IgD-negative memory B cell (primary cell): Measurements from ENCODE around the gene RNF180. TPM values are rescaled to one million over a fixed set of nuclear protein-coding genes. Genes with fewer than 3 reads are reported as not detected.
"Not testable (repeated sequence)": the region's sequence is repeated elsewhere in the genome, so short reads cannot be mapped to it uniquely, and the experiment has no call there.

Source experiments
- H3K27ac Mint-ChIP-seq, 3 donors: one replicate each; pipeline ENCODE4 v1.8.0; 2020 to 2022; ENCODE audit warnings: mild to moderate bottlenecking in 3 of 3, mixed read lengths in 3 of 3, moderate library complexity in 1 of 3
- H3K27me3 Mint-ChIP-seq: one replicate; pipeline ENCODE4 v1.8.0; 2021; ENCODE audit warnings: mixed read lengths
- H3K36me3 Mint-ChIP-seq: one replicate; pipeline ENCODE4 v1.8.0; 2020; ENCODE audit warnings: mild to moderate bottlenecking, mixed read lengths
- H3K4me1 Mint-ChIP-seq, 3 donors: one replicate each; pipeline ENCODE4 v1.8.0; 2020 to 2022; ENCODE audit warnings: mixed read lengths in 3 of 3, mild to moderate bottlenecking in 1 of 3
- H3K4me3 Mint-ChIP-seq, 4 donors: one replicate each; pipeline ENCODE4 v1.8.0; 2020 to 2022; ENCODE audit warnings: mild to moderate bottlenecking in 4 of 4, mixed read lengths in 4 of 4, moderate library complexity in 3 of 4
- H3K9me3 Mint-ChIP-seq, 3 donors: one replicate each; pipeline ENCODE4 v1.8.0; 2020 to 2021; ENCODE audit warnings: mixed read lengths in 3 of 3, mild to moderate bottlenecking in 1 of 3
- polyA plus RNA-seq: library from polyadenylated mRNA; unstranded; fragments of 300-500 nt; fragmentation: Illumina TruSeq; gene quantifications from one replicate; pipeline ENCODE4 v1.2.3, GENCODE V29; 2021

The RNF180 gene
- polyA plus RNA-seq, 1 donor from 2014 or later, result not detected

GRCh38 chr5:64285188-64286130 is 119.8 kb downstream of the RNF180 start:
- H3K27ac Mint-ChIP-seq, result no peak overlapping the region
- no peak overlapping the region for H3K4me3 Mint-ChIP-seq
- no peaks in the 10 kb centered on the region for H3K27me3 Mint-ChIP-seq
- H3K9me3 Mint-ChIP-seq, result peaks cover 6 to 22% (median 8%) of the 10 kb centered on the region in 3 donors
- H3K36me3 Mint-ChIP-seq, result no peaks in the 10 kb centered on the region
- no peaks in the 10 kb centered on the region for H3K4me1 Mint-ChIP-seq

- Mint-ChIP-seq H3K4me1 (no peaks in the 10 kb centered on the region), H3K36me3 (no peaks in the 10 kb centered on the region), H3K4me3 (no peak overlapping the region), H3K9me3 (peaks cover 4 to 22% (median 8%) of the 10 kb centered on the region in 3 donors), H3K27ac (no peak overlapping the region), H3K27me3 (no peaks in the 10 kb centered on the region)
Measured at GRCh38 chr5:64286381-64286780, 120.7 kb downstream of the RNF180 start.

GRCh38 chr5:64288496-64288895 is 122.9 kb downstream of the RNF180 start:
- H3K4me1 Mint-ChIP-seq, H3K4me3 Mint-ChIP-seq, H3K36me3 Mint-ChIP-seq, H3K9me3 Mint-ChIP-seq, H3K27ac Mint-ChIP-seq, H3K27me3 Mint-ChIP-seq: not testable (repeated sequence)

GRCh38 chr5:64292611-64293215 is 127.1 kb downstream of the RNF180 start:
- Mint-ChIP-seq H3K4me3 (no peak overlapping the region), H3K4me1 (no peaks in the 10 kb centered on the region), H3K27me3 (no peaks in the 10 kb centered on the region), H3K36me3 (no peaks in the 10 kb centered on the region), H3K27ac (no peak overlapping the region), H3K9me3 (peaks cover 0 to 3% (median 0%) of the 10 kb centered on the region in 3 donors)

- no peaks in the 10 kb centered on the region for H3K27me3 Mint-ChIP-seq
- H3K36me3 Mint-ChIP-seq, result no peaks in the 10 kb centered on the region
- H3K27ac Mint-ChIP-seq, result no peak overlapping the region
- H3K4me1 Mint-ChIP-seq, result no peaks in the 10 kb centered on the region
- no peak overlapping the region for H3K4me3 Mint-ChIP-seq
- peaks cover 0 to 5% (median 2%) of the 10 kb centered on the region in 3 donors for H3K9me3 Mint-ChIP-seq
Measured at GRCh38 chr5:64295101-64295500, 129.5 kb downstream of the RNF180 start.

- H3K9me3 Mint-ChIP-seq, result peaks cover 0 to 5% (median 2%) of the 10 kb centered on the region in 3 donors
- H3K27ac Mint-ChIP-seq, result no peak overlapping the region
- no peak overlapping the region for H3K4me3 Mint-ChIP-seq
- H3K27me3 Mint-ChIP-seq, result no peaks in the 10 kb centered on the region
- H3K4me1 Mint-ChIP-seq, result no peaks in the 10 kb centered on the region
- H3K36me3 Mint-ChIP-seq, result no peaks in the 10 kb centered on the region
Measured at GRCh38 chr5:64298586-64298985, 132.9 kb downstream of the RNF180 start.

- Mint-ChIP-seq H3K9me3 (peaks cover 0 to 5% (median 2%) of the 10 kb centered on the region in 3 donors), H3K4me1 (no peaks in the 10 kb centered on the region), H3K27me3 (no peaks in the 10 kb centered on the region), H3K27ac (no peak overlapping the region), H3K4me3 (no peak overlapping the region), H3K36me3 (no peaks in the 10 kb centered on the region)
Measured at GRCh38 chr5:64299805-64300204, 134.2 kb downstream of the RNF180 start.

GRCh38 chr5:64301566-64301965 is 135.9 kb downstream of the RNF180 start:
- peaks cover 0 to 5% (median 2%) of the 10 kb centered on the region in 3 donors for H3K9me3 Mint-ChIP-seq
- H3K27ac Mint-ChIP-seq, result no peak overlapping the region
- H3K4me3 Mint-ChIP-seq, result no peak overlapping the region
- H3K27me3 Mint-ChIP-seq, result no peaks in the 10 kb centered on the region
- no peaks in the 10 kb centered on the region for H3K36me3 Mint-ChIP-seq
- H3K4me1 Mint-ChIP-seq, result no peaks in the 10 kb centered on the region

- Mint-ChIP-seq H3K36me3 (no peaks in the 10 kb centered on the region), H3K4me3 (no peak overlapping the region), H3K27me3 (no peaks in the 10 kb centered on the region), H3K9me3 (no peaks in the 10 kb centered on the region), H3K27ac (no peak overlapping the region), H3K4me1 (no peaks in the 10 kb centered on the region)
Measured at GRCh38 chr5:64308135-64308534, 142.5 kb downstream of the RNF180 start.

- H3K27me3 Mint-ChIP-seq, result no peaks in the 10 kb centered on the region
- H3K9me3 Mint-ChIP-seq, result no peaks in the 10 kb centered on the region
- no peak overlapping the region for H3K4me3 Mint-ChIP-seq
- H3K36me3 Mint-ChIP-seq, result no peaks in the 10 kb centered on the region
- no peaks in the 10 kb centered on the region for H3K4me1 Mint-ChIP-seq
- H3K27ac Mint-ChIP-seq, result no peak overlapping the region
Measured at GRCh38 chr5:64312491-64312890, 146.8 kb downstream of the RNF180 start.

GRCh38 chr5:64315778-64316177 is 150.1 kb downstream of the RNF180 start:
- Mint-ChIP-seq H3K4me3 (no peak overlapping the region), H3K27me3 (no peaks in the 10 kb centered on the region), H3K4me1 (no peaks in the 10 kb centered on the region), H3K9me3 (no peaks in the 10 kb centered on the region), H3K27ac (no peak overlapping the region), H3K36me3 (no peaks in the 10 kb centered on the region)

- no peaks in the 10 kb centered on the region for H3K9me3 Mint-ChIP-seq
- no peaks in the 10 kb centered on the region for H3K4me1 Mint-ChIP-seq
- H3K27ac Mint-ChIP-seq, result no peak overlapping the region
- H3K4me3 Mint-ChIP-seq, result no peak overlapping the region
- H3K36me3 Mint-ChIP-seq, result no peaks in the 10 kb centered on the region
- H3K27me3 Mint-ChIP-seq, result no peaks in the 10 kb centered on the region
Measured at GRCh38 chr5:64318175-64318574, 152.5 kb downstream of the RNF180 start.

- Mint-ChIP-seq H3K4me1 (no peaks in the 10 kb centered on the region), H3K9me3 (peaks cover 6 to 11% (median 9%) of the 10 kb centered on the region in 3 donors), H3K36me3 (no peaks in the 10 kb centered on the region), H3K4me3 (no peak overlapping the region), H3K27ac (no peak overlapping the region), H3K27me3 (no peaks in the 10 kb centered on the region)
Measured at GRCh38 chr5:64323591-64323990, 157.9 kb downstream of the RNF180 start.

GRCh38 chr5:64330728-64331231 is 165.1 kb downstream of the RNF180 start:
- Mint-ChIP-seq H3K27me3 (no peaks in the 10 kb centered on the region), H3K4me3 (no peak overlapping the region), H3K27ac (no peak overlapping the region), H3K36me3 (no peaks in the 10 kb centered on the region), H3K9me3 (peaks cover 4 to 17% (median 5%) of the 10 kb centered on the region in 3 donors), H3K4me1 (no peaks in the 10 kb centered on the region)

- Mint-ChIP-seq H3K4me3 (no peak overlapping the region), H3K9me3 (peaks cover 2 to 13% (median 4%) of the 10 kb centered on the region in 3 donors), H3K27ac (no peak overlapping the region), H3K36me3 (no peaks in the 10 kb centered on the region), H3K4me1 (no peaks in the 10 kb centered on the region), H3K27me3 (no peaks in the 10 kb centered on the region)
Measured at GRCh38 chr5:64331597-64332277, 166.1 kb downstream of the RNF180 start.
